DND-41 (cell line): ENCODE data around the gene DEFB131B.
"Not testable (repeated sequence)": the region's sequence is repeated elsewhere in the genome, so short reads cannot be mapped to it uniquely, and the experiment has no call there.

ENCODE experiments used
- EZH2 ChIP-seq: IDR thresholded peaks from 3 replicates; pipeline ENCODE4 v1.6.1; 2012; ENCODE audit warnings: borderline replicate concordance, low read depth, mild to moderate bottlenecking, moderate library complexity, low read length, inconsistent platforms; ENCODE audit not compliant: severe bottlenecking
- TF ChIP-seq, protein P1 (sequence below): IDR thresholded peaks from 2 replicates; pipeline ENCODE4 v1.5.1; 2012; ENCODE audit warnings: borderline replicate concordance, low read length, moderate library complexity, mild to moderate bottlenecking; ENCODE audit not compliant: poor library complexity, severe bottlenecking; ENCODE audit errors: extremely low read depth

DNA sequence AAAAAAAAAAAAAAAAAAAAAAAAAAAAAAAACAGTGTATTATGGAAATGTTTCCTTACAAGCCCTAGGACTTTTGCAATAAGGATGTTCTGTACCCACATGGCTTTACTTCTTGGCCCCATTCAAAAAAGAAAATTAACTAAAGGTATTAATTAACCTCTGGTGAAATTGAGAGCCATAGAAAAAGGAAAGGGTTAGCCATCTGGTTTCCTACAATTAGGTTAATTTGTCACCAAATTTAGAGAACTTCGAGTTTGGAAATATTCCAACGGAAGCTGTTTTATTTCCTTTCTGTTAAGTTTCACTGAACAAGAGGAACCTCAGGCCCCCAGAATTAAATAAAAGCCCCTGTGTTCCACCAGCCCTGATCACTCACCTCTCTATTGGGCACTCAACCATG lies 22.4 kb upstream of the DEFB131B start:
- TF ChIP-seq, protein P1, sequence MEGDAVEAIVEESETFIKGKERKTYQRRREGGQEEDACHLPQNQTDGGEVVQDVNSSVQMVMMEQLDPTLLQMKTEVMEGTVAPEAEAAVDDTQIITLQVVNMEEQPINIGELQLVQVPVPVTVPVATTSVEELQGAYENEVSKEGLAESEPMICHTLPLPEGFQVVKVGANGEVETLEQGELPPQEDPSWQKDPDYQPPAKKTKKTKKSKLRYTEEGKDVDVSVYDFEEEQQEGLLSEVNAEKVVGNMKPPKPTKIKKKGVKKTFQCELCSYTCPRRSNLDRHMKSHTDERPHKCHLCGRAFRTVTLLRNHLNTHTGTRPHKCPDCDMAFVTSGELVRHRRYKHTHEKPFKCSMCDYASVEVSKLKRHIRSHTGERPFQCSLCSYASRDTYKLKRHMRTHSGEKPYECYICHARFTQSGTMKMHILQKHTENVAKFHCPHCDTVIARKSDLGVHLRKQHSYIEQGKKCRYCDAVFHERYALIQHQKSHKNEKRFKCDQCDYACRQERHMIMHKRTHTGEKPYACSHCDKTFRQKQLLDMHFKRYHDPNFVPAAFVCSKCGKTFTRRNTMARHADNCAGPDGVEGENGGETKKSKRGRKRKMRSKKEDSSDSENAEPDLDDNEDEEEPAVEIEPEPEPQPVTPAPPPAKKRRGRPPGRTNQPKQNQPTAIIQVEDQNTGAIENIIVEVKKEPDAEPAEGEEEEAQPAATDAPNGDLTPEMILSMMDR = not testable (repeated sequence)
- not testable (repeated sequence) for TF ChIP-seq EZH2
